Naive thymus-derived CD4-positive, alpha-beta T cell (primary cell): ENCODE results near the gene DENND10. TPM values are rescaled to one million over a fixed set of nuclear protein-coding genes. Genes with fewer than 3 reads are reported as not detected.

Experiments used
- ATAC-seq: fragments of 150-1000 bp; cut with Tn5 transposase; 2 replicates; pipeline ENCODE4 v1.10.0; 2021; ENCODE audit warnings: mild to moderate bottlenecking, moderate library complexity
- CTCF ChIA-PET: fragments of 350-600 bp; sonication (Branson Sonifier 250); formaldehyde crosslinking; loops from one replicate; lab custom pipeline; 2021; ENCODE audit warnings: antibody characterized with exemption; lab: Charles Lee
- POLR2A ChIA-PET: fragments of 350-600 bp; sonication (Branson Sonifier 250); formaldehyde crosslinking; loops from one replicate; lab custom pipeline; 2021; ENCODE audit warnings: antibody characterized with exemption, inconsistent platforms; lab: Charles Lee
- DNase-seq, 9 donors: peaks; one replicate each; pipeline versions ENCODE4 v3.0.0 to v3.0.0-alpha.2; 2020 to 2022; ENCODE audit warnings: mixed read lengths in 1 of 9
- H3K27ac ChIP-seq: one replicate; pipeline ENCODE4 v1.7.0; 2013; ENCODE audit warnings: mild to moderate bottlenecking, low read depth, low read length, moderate library complexity
- H3K27me3 ChIP-seq, 2 donors: one replicate each; pipeline ENCODE4 v1.7.0; 2013; ENCODE audit warnings: low read length in 2 of 2, mild to moderate bottlenecking in 2 of 2, moderate library complexity in 2 of 2; ENCODE audit not compliant: control insufficient read depth in 2 of 2, insufficient read depth in 2 of 2
- H3K36me3 ChIP-seq, 3 experiments: 1 replicate in 2 of 3; 2 replicates in 1 of 3; pipeline ENCODE4 v1.7.0; 2013; ENCODE audit warnings: low read length in 3 of 3, mild to moderate bottlenecking in 3 of 3, moderate library complexity in 1 of 3; ENCODE audit not compliant: insufficient read depth in 3 of 3, control insufficient read depth in 2 of 3
- H3K4me1 ChIP-seq, 2 donors: one replicate each; pipeline ENCODE4 v1.7.0; 2013; ENCODE audit warnings: low read length in 2 of 2, mild to moderate bottlenecking in 2 of 2, moderate library complexity in 1 of 2; ENCODE audit not compliant: control insufficient read depth in 2 of 2, insufficient read depth in 2 of 2
- H3K4me3 ChIP-seq: 2 replicates; pipeline ENCODE4 v1.7.0; 2013; ENCODE audit warnings: mild to moderate bottlenecking, low read length
- H3K9me3 ChIP-seq, 3 experiments: 1 replicate in 2 of 3; 2 replicates in 1 of 3; pipeline ENCODE4 v1.7.0; 2013; ENCODE audit warnings: low read length in 3 of 3; ENCODE audit not compliant: control insufficient read depth in 2 of 3
- H3K27ac Mint-ChIP-seq, 9 donors: one replicate each; pipeline ENCODE4 v1.8.0; 2020 to 2022; ENCODE audit warnings: mixed read lengths in 9 of 9, mild to moderate bottlenecking in 8 of 9, moderate library complexity in 5 of 9, inconsistent platforms in 2 of 9
- H3K27me3 Mint-ChIP-seq, 5 donors: one replicate each; pipeline ENCODE4 v1.8.0; 2021 to 2022; ENCODE audit warnings: mixed read lengths in 5 of 5, mild to moderate bottlenecking in 1 of 5
- H3K36me3 Mint-ChIP-seq, 5 donors: one replicate each; pipeline ENCODE4 v1.8.0; 2020 to 2022; ENCODE audit warnings: mixed read lengths in 5 of 5, mild to moderate bottlenecking in 3 of 5, inconsistent platforms in 1 of 5
- H3K4me1 Mint-ChIP-seq, 7 donors: one replicate each; pipeline ENCODE4 v1.8.0; 2020 to 2022; ENCODE audit warnings: mixed read lengths in 7 of 7, mild to moderate bottlenecking in 3 of 7, inconsistent platforms in 1 of 7
- H3K4me3 Mint-ChIP-seq, 10 donors: one replicate each; pipeline ENCODE4 v1.8.0; 2020 to 2022; ENCODE audit warnings: mild to moderate bottlenecking in 10 of 10, mixed read lengths in 10 of 10, moderate library complexity in 6 of 10, inconsistent platforms in 2 of 10
- H3K9me3 Mint-ChIP-seq, 11 donors: one replicate each; pipeline ENCODE4 v1.8.0; 2020 to 2022; ENCODE audit warnings: mixed read lengths in 11 of 11, mild to moderate bottlenecking in 4 of 11, inconsistent platforms in 1 of 11, moderate library complexity in 1 of 11
- intact Hi-C, 2 donors: fragments of 100-400 bp; cut with micrococcal nuclease; formaldehyde crosslinking; loops; one replicate each; pipeline ENCODE4 v1.15.1; 2023
- polyA plus RNA-seq, 2 donors: library from polyadenylated mRNA; unstranded; fragments of 300-500 nt; fragmentation: Illumina TruSeq; gene quantifications; one replicate each; pipeline ENCODE4 v1.2.3, GENCODE V29; 2021
- total RNA-seq, 6 experiments: library from RNA in 5 of 6; stranded (reverse) in 5 of 6; gene quantifications; 1 replicate in 5 of 6; 2 replicates in 1 of 6; pipeline ENCODE4 v1.2.3 and lab custom pipeline; 2021 to 2026

DENND10 gene
- total and polyA plus RNA-seq, 7 experiments from 2014 or later, result 22.1 to 41.7 (median 28.8) TPM

DNA sequence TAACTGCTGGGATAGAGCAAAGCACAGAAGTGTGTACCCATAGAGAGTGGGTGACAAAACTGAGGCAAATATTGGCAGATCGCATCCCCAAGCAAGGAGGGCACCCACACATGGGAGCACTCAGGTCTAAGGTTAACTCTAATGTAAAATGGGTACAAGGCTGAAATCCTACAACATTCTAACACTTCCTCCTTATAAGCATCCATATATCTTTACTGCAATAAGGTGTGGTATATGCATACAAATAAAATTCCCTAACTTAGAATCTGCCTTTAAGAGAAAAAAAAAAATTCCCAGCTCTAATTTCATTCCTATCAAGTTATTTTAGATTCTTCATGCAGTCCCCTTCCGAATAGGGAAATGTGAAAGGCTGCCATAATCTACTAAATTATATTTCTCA is 42.0 kb upstream of the DENND10 start:
- H3K4me1 Mint-ChIP-seq, result peaks cover 6 to 25% (median 10%) of the 10 kb centered on the region in 7 donors
- intact Hi-C loops, result loop anchor here in 1 of 2 donors (5.0 kb wide), 1 partner anchor 770 kb away; no protein-coding TSS in a partner anchor

DNA sequence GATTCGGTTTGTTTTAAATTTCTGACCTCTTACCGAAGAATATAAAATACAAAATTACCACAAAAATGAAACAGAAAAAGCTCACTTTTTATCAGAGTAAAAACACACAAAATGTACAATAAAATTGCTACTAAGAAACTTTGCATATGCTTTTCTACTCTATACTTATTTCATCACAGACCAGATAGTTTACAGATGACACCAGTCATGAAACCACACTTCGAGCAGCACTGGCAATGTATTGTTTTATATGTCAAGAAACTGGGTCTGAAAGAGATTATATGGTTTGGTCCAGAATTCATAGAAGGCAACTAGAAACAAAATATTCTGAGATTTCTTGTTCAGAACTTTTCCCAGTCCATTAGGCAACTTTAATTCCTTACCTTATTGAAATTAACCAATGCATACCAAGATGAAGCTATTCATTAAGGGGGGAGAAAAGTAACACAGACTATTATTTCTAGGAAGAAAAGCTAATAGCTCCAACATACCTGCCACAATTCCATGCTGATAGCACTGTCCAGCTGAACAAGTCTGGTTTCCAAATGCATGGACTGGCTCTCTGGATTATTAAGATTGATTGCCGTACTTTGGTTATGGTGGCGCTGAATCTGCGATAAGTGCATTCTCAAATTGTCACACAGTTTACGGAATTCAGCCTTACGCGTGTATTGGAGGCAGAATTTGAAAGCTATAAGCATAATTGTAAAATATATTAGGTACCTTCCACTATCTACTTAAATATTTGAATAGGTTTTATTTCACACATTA is 33.3 kb upstream of the DENND10 start:
- intact Hi-C loops, result no loop called here

More for the DNA sequence above, 42.0 kb upstream of the DENND10 start:
- H3K36me3 Mint-ChIP-seq, result peaks cover 18 to 59% (median 43%) of the 10 kb centered on the region in 5 donors
- H3K4me3 ChIP-seq, result no peak overlapping the region
- H3K36me3 ChIP-seq, result peaks cover 40 to 92% (median 54%) of the 10 kb centered on the region in 3 experiments
- no peaks in the 10 kb centered on the region for H3K27me3 ChIP-seq
- ATAC-seq (no peak), DNase-seq (no peak)
- no peaks in the 10 kb centered on the region for H3K9me3 Mint-ChIP-seq
- ChIA-PET CTCF (no interaction called here), POLR2A (no interaction called here)
- peak overlapping the region in 3 of 9 donors; percentile 18 to 36 (median 28) for H3K27ac Mint-ChIP-seq
- H3K27ac ChIP-seq, result no peak overlapping the region
- H3K27me3 Mint-ChIP-seq, result no peaks in the 10 kb centered on the region
- no peaks in the 10 kb centered on the region for H3K9me3 ChIP-seq
- no peak overlapping the region for H3K4me3 Mint-ChIP-seq
- H3K4me1 ChIP-seq, result no peaks in the 10 kb centered on the region

DNA sequence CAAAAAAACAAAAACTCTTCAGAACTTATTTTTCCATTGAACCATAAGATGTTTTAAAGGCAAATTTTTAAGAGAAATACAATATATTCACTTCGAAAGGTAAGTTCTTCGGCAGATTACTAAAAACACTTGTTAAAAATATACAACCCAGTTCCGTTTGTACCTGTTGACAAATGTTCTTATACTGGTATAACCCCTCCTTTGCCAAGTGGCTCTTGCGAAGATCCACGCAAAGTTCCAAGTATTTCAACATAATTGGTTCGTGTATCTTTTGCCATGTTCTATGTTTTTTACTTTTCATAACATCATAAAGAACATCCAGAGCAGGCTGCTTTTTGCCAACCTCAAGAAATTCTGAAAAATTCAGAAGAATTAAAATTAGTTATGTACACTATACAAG is 30.3 kb upstream of the DENND10 start:
- POLR2A ChIA-PET, result no interaction called here
- DNase-seq (no peak), ATAC-seq (no peak)
- H3K27me3 Mint-ChIP-seq, result no peaks in the 10 kb centered on the region
- H3K27ac Mint-ChIP-seq, result peak overlapping the region in 7 of 9 donors; percentile 5 to 79 (median 51)
- no peaks in the 10 kb centered on the region for H3K9me3 Mint-ChIP-seq
- H3K4me1 Mint-ChIP-seq, result peaks cover 20 to 51% (median 46%) of the 10 kb centered on the region in 7 donors
- no peaks in the 10 kb centered on the region for H3K27me3 ChIP-seq
- no peak overlapping the region for H3K27ac ChIP-seq
- no peaks in the 10 kb centered on the region for H3K9me3 ChIP-seq
- H3K4me3 Mint-ChIP-seq, result peak overlapping the region in 2 of 10 donors; percentile 27 to 37
- peaks cover 15 to 17% of the 10 kb centered on the region in 2 donors for H3K4me1 ChIP-seq
- peaks cover 14 to 42% (median 28%) of the 10 kb centered on the region in 3 experiments for H3K36me3 ChIP-seq
- CTCF ChIA-PET, result no interaction called here
- intact Hi-C loops, result loop anchor here in 1 of 2 donors (2.0 kb wide), 1 partner anchor 15 kb away; no protein-coding TSS in a partner anchor
- H3K4me3 ChIP-seq, result no peak overlapping the region
- H3K36me3 Mint-ChIP-seq, result peaks cover 0 to 36% (median 24%) of the 10 kb centered on the region in 5 donors

More for the DNA sequence above, 33.3 kb upstream of the DENND10 start:
- Histone ChIP-seq H3K4me3 (no peak overlapping the region), H3K36me3 (peaks cover 26 to 72% (median 28%) of the 10 kb centered on the region in 3 experiments), H3K9me3 (no peaks in the 10 kb centered on the region), H3K27ac (no peak overlapping the region), H3K4me1 (peaks cover 0 to 11% of the 10 kb centered on the region in 2 donors), H3K27me3 (no peaks in the 10 kb centered on the region)
- Mint-ChIP-seq H3K4me1 (peaks cover 10 to 40% (median 21%) of the 10 kb centered on the region in 7 donors), H3K27me3 (no peaks in the 10 kb centered on the region), H3K36me3 (peaks cover 0 to 43% (median 30%) of the 10 kb centered on the region in 5 donors), H3K9me3 (no peaks in the 10 kb centered on the region), H3K27ac (peak overlapping the region in 5 of 9 donors; percentile 15 to 53 (median 17)), H3K4me3 (no peak overlapping the region)
- no peak for DNase-seq
- CTCF ChIA-PET, result interaction anchor here (0.6 kb wide), 1 partner anchor 14 kb away, joined by 3 read pairs; no protein-coding TSS in a partner anchor
- ATAC-seq, result no peak
- POLR2A ChIA-PET, result interaction anchor here (1.0 kb wide), 1 partner anchor 27 kb away, joined by 3 read pairs; no protein-coding TSS in a partner anchor

DNA sequence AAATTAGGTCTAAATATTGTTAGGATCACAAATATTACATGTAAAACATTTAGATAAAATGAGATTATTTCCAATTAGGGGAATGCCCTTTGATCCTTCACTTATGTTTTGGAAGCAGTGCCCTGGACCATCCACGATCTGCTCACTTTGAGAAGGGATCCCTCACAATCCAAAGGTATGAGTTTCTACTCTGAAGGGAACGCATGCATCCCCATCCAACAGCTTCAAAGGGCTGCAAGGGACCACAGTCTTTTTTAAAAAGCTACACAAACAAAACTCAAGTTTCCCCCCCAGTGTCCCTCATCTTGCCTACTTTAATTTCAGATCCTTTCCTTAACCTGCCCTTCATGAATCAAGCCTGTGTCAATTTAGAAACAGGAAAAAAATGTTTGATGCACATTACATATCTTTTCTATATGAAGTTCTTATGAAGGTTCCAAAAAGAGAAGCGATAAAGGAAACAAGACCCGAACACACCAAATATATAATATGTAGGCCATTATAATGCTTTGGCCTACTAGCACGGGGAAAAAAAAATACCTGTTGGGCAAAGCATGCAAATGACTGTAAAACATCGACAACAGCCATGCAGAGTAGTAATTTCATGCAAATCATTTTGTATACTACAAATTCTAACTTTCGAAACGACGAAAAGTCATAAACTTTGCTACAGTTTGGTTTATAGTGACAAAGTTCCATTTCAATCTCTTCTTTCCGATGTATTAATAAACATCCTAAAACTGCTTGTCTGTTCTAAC is 25.3 kb upstream of the DENND10 start:
- Histone ChIP-seq H3K9me3 (no peaks in the 10 kb centered on the region), H3K27ac (peak overlapping the region; percentile 91), H3K36me3 (peaks cover 0 to 8% (median 0%) of the 10 kb centered on the region in 3 experiments), H3K27me3 (no peaks in the 10 kb centered on the region), H3K4me1 (peaks cover 7 to 26% of the 10 kb centered on the region in 2 donors), H3K4me3 (peak overlapping the region; percentile 83)
- peaks cover 0 to 2% (median 0%) of the 10 kb centered on the region in 5 donors for H3K27me3 Mint-ChIP-seq
- H3K4me1 Mint-ChIP-seq, result peaks cover 25 to 64% (median 52%) of the 10 kb centered on the region in 7 donors
- intact Hi-C loops, result no loop called here
- peak overlapping the region; percentile 86 to 99 (median 98) for H3K4me3 Mint-ChIP-seq
- peaks cover 0 to 6% (median 0%) of the 10 kb centered on the region in 11 donors for H3K9me3 Mint-ChIP-seq
- CTCF ChIA-PET, result no interaction called here
- POLR2A ChIA-PET, result interaction anchor here (0.5 to 6.7 kb wide), 3 partner anchors 12 to 325 kb away, joined by 3 to 53 read pairs (median 3); partner anchors contain the start of gene DENND10
- ATAC-seq (no peak), DNase-seq (no peak)
- H3K27ac Mint-ChIP-seq, result peak overlapping the region; percentile 36 to 100 (median 98)
- H3K36me3 Mint-ChIP-seq, result peaks cover 0 to 28% (median 0%) of the 10 kb centered on the region in 5 donors

DNA sequence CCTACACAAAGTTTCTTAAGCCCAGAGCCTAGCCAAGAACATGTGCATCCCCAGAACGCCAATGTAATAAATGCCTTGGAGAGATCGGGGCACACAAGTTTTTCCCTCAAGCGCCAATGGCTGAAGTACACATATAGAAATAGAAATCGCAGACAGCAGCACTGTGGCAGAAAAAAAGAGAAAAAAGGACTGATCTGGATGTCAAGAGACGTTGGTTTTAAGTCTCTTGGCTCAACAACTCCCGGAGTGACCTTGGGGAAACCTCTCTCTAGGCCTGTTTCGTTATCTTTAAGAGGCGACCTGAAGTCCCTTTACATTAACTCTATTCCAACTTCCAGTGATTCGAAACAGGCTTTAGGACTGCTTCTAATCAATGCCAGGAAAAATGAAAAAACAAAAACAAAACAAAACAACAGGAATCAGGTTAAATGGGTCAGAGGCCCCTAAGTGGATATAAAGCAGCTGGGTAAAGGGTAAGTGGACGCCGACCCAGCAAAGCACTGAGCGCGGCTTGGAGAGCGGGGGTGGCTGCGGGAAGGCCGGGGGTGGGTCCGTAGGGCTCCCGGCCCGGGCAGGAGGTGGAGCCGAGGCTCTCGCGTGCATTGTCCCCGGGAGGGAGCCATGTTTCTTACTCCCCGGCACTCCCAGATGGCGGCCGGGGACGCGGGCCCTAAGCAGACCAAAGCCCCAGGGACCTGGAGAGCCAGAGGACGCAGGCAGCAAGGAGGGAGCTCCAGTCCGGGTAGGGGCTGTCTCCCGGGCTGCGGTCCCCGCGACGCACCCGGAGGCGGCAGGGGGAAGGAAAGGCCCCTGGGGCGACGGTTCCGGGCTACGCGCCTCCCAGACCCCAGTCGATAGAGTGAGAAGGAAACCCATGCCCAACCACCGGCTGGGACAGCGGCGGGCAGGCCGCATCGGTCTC is 24.1 kb upstream of the DENND10 start:
- peak overlapping the region; percentile 93 to 100 (median 98) for H3K27ac Mint-ChIP-seq
- Histone ChIP-seq H3K4me1 (peaks cover 6 to 26% of the 10 kb centered on the region in 2 donors), H3K4me3 (peak overlapping the region; percentile 83), H3K27me3 (no peaks in the 10 kb centered on the region), H3K9me3 (no peaks in the 10 kb centered on the region), H3K36me3 (peaks cover 0 to 8% (median 0%) of the 10 kb centered on the region in 3 experiments), H3K27ac (peak overlapping the region; percentile 91)
- ChIA-PET CTCF (no interaction called here), POLR2A (interaction anchor here (0.6 to 6.7 kb wide), 10 partner anchors 11 to 790 kb away, joined by 3 to 53 read pairs (median 4); partner anchors contain the start of genes DENND10 and INPP5F)
- peaks cover 0 to 6% (median 0%) of the 10 kb centered on the region in 11 donors for H3K9me3 Mint-ChIP-seq
- DNase-seq, result peak in 4 of 9 donors; percentile 12 to 78 (median 52)
- peaks cover 0 to 2% (median 0%) of the 10 kb centered on the region in 5 donors for H3K27me3 Mint-ChIP-seq
- intact Hi-C loops, result loop anchor here (1.0 to 10.0 kb wide), 18 partner anchors 11 to 795 kb away; partner anchors contain the start of genes DENND10 (in 2 of the 2), MCMBP (in 2 of the 2), PRDX3 (in 2 of the 2) and SFXN4 (in 2 of the 2)
- peak; percentile 69 for ATAC-seq
- peaks cover 0 to 28% (median 0%) of the 10 kb centered on the region in 5 donors for H3K36me3 Mint-ChIP-seq
- peak overlapping the region; percentile 86 to 99 (median 98) for H3K4me3 Mint-ChIP-seq
- H3K4me1 Mint-ChIP-seq, result peaks cover 25 to 59% (median 50%) of the 10 kb centered on the region in 7 donors
